Esophagus squamous epithelium (tissue), 5 donors: Measurements from ENCODE around the gene DIO3. TPM values are rescaled to one million over a fixed set of nuclear protein-coding genes. Genes with fewer than 3 reads are reported as not detected.

Experiments
- DNase-seq: peaks from one replicate; lab custom pipeline; 2025; lab: John Stamatoyannopoulos, UW
- H3K27ac ChIP-seq, 4 donors: fragments of 200-600 bp; sonication (generic); one replicate each; pipeline ENCODE4 v1.5.1; 2016 to 2019; ENCODE audit warnings: mild to moderate bottlenecking in 1 of 4
- H3K27me3 ChIP-seq, 4 donors: fragments of 200-600 bp; sonication (generic); 1 replicate in 3 of 4; 2 replicates in 1 of 4; pipeline versions ENCODE4 v1.5.1 to v1.6.0; 2017 to 2021; ENCODE audit warnings: antibody characterized with exemption in 1 of 4
- H3K36me3 ChIP-seq, 3 donors: fragments of 200-600 bp; sonication (generic); one replicate each; pipeline ENCODE4 v1.5.1; 2016 to 2019
- H3K4me1 ChIP-seq, 3 donors: fragments of 200-600 bp; sonication (generic); one replicate each; pipeline ENCODE4 v1.5.1; 2017 to 2019
- H3K4me3 ChIP-seq, 4 donors: fragments of 200-600 bp; sonication (generic); 1 replicate in 3 of 4; 2 replicates in 1 of 4; pipeline ENCODE4 v1.5.1; 2016 to 2019; ENCODE audit warnings: mild to moderate bottlenecking in 2 of 4, moderate library complexity in 1 of 4
- H3K9me3 ChIP-seq, 3 donors: fragments of 200-600 bp; sonication (generic); one replicate each; pipeline ENCODE4 v1.5.1; 2016 to 2019
- CTCF ChIP-seq, 6 experiments: fragments of 450-650 bp in 4 of 6; fragments of 200-600 bp in 2 of 6; sonication (generic) in 2 of 6; IDR thresholded peaks; one replicate each; pipeline ENCODE4 v1.5.1; 2016 to 2019; ENCODE audit warnings: antibody characterized with exemption in 6 of 6, mild to moderate bottlenecking in 4 of 6, moderate library complexity in 4 of 6
- POLR2A ChIP-seq, 4 donors: fragments of 450-650 bp; IDR thresholded peaks; one replicate each; pipeline ENCODE4 v1.6.1; 2017; ENCODE audit warnings: antibody characterized with exemption in 4 of 4, mild to moderate bottlenecking in 4 of 4, moderate library complexity in 3 of 4
- WGBS, 2 donors: methylation state at CpG; one replicate each; pipeline ENCODE4 v1.1.5; 2018; 5-methylcytosine and 5-hydroxymethylcytosine counted together
- intact Hi-C: fragments of 100-400 bp; cut with DNase I; formaldehyde crosslinking; loops from one replicate; pipeline ENCODE4 v1.15.0; 2022
- total RNA-seq, 4 donors: library from RNA; depleted of rRNA; stranded (reverse); fragments of >200 nt; gene quantifications; one replicate each; pipeline ENCODE4 v1.1.0, GENCODE V29; 2016
- donor health status: DM: yes; HTN: yes; CAD: no.

The DIO3 gene
- total RNA-seq, 4 donors from 2014 or later: 0.18 to 4.0 (median 0.53) TPM

GRCh38 chr14:101604228-101604934 lies 43.1 kb downstream of the DIO3 start:
- Histone ChIP-seq H3K27me3 (peaks cover 0 to 57% (median 0%) of the 10 kb centered on the region in 4 donors), H3K27ac (no peak overlapping the region), H3K9me3 (no peaks in the 10 kb centered on the region), H3K4me3 (no peak overlapping the region), H3K4me1 (no peaks in the 10 kb centered on the region), H3K36me3 (no peaks in the 10 kb centered on the region)
- DNase-seq: no peak
- intact Hi-C loops: no loop called here
- TF ChIP-seq POLR2A (IDR thresholded peaks at IDR 0.05) (no peak), CTCF (IDR thresholded peaks at IDR 0.05) (no peak)
- WGBS, 2 donors: 79 to 82% methylated on average over 7 to 9 of the region's 9 CpGs

GRCh38 chr14:101604935-101605780 lies 43.9 kb downstream of the DIO3 start:
- H3K27ac ChIP-seq: no peak overlapping the region
- intact Hi-C loops: no loop called here
- H3K36me3 ChIP-seq: no peaks in the 10 kb centered on the region
- no peaks in the 10 kb centered on the region for H3K4me1 ChIP-seq
- H3K9me3 ChIP-seq: no peaks in the 10 kb centered on the region
- peaks cover 0 to 60% (median 0%) of the 10 kb centered on the region in 4 donors for H3K27me3 ChIP-seq
- 72 to 85% methylated on average over 8 to 10 of the region's 11 CpGs for WGBS, 2 donors
- H3K4me3 ChIP-seq: no peak overlapping the region
- DNase-seq: no peak
- TF ChIP-seq POLR2A (IDR thresholded peaks at IDR 0.05): no peak
- TF ChIP-seq CTCF (IDR thresholded peaks at IDR 0.05): no peak

DNA sequence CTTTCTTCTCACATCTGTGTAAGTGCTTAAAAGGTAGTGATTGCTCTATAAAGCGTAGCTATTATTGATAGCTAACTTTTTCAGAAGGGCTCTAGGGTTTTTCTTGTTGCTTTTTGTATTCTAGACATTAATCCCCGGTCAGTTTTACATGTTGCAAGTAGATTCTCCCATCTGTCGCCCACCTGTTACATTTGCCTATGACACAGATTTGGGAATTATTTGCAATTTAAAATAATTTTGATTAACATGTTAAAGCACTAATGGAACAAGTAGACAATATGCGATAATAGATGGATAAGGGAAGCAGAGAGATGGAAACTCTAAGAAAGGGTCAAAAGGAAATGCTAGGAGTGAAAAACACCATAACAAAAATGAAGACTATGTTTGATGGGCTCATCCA lies 44.5 kb downstream of the DIO3 start:
- TF ChIP-seq CTCF (IDR thresholded peaks at IDR 0.05): no peak
- no peak for TF ChIP-seq POLR2A (IDR thresholded peaks at IDR 0.05)
- WGBS, 2 donors: 64 to 65% methylated on average over 4 of the region's 4 CpGs

More for the DNA sequence above, 44.5 kb downstream of the DIO3 start:
- Histone ChIP-seq H3K27me3 (peaks cover 0 to 60% (median 0%) of the 10 kb centered on the region in 4 donors), H3K4me1 (no peaks in the 10 kb centered on the region), H3K27ac (no peak overlapping the region), H3K9me3 (no peaks in the 10 kb centered on the region), H3K4me3 (no peak overlapping the region), H3K36me3 (no peaks in the 10 kb centered on the region)
- no peak for DNase-seq
- intact Hi-C loops: no loop called here

Other genes with a start within 250 kb of the DIO3 start
- gene PPP2R5C, start 200.2 kb downstream of the DIO3 start, total RNA-seq: 10 to 100 TPM; 66.3 to 92.3 (median 83.4) TPM